Activated B cell treated with CpG ODN at 0.5 μM for 24 hours (primary cell): ENCODE data around the gene PDLIM3. TPM values are rescaled to one million over a fixed set of nuclear protein-coding genes. Genes with fewer than 3 reads are reported as not detected.

Source experiments
- ATAC-seq: fragments of 200-7000 bp; cut with Tn5 transposase; one replicate; pipeline ENCODE4 v1.10.0; 2021; ENCODE audit warnings: low read depth, mild to moderate bottlenecking, moderate library complexity
- CTCF ChIA-PET: fragments of 350-600 bp; sonication (Branson Sonifier 250); formaldehyde crosslinking; loops from one replicate; lab custom pipeline; 2021; ENCODE audit warnings: antibody characterized with exemption; lab: Charles Lee
- POLR2A ChIA-PET: fragments of 350-600 bp; sonication (Branson Sonifier 250); formaldehyde crosslinking; loops from one replicate; lab custom pipeline; 2021; ENCODE audit warnings: antibody characterized with exemption; lab: Charles Lee
- DNase-seq: peaks from one replicate; pipeline ENCODE4 v3.0.0; 2022
- H3K27ac Mint-ChIP-seq: one replicate; pipeline ENCODE4 v1.8.0; 2020; ENCODE audit warnings: mixed read lengths
- H3K27me3 Mint-ChIP-seq: one replicate; pipeline ENCODE4 v1.8.0; 2021; ENCODE audit warnings: mixed read lengths
- H3K36me3 Mint-ChIP-seq: one replicate; pipeline ENCODE4 v1.8.0; 2021; ENCODE audit warnings: low read depth, mixed read lengths
- H3K4me1 Mint-ChIP-seq: one replicate; pipeline ENCODE4 v1.8.0; 2021; ENCODE audit warnings: mixed read lengths
- H3K4me3 Mint-ChIP-seq: one replicate; pipeline ENCODE4 v1.8.0; 2020; ENCODE audit warnings: mild to moderate bottlenecking, mixed read lengths
- H3K9me3 Mint-ChIP-seq: one replicate; pipeline ENCODE4 v1.8.0; 2020; ENCODE audit warnings: mixed read lengths
- CTCF ChIP-seq: fragments of 200-600 bp; IDR thresholded peaks from one replicate; pipeline ENCODE4 v1.8.0; 2022; ENCODE audit warnings: antibody characterized with exemption, mild to moderate bottlenecking
- intact Hi-C: fragments of 100-400 bp; cut with micrococcal nuclease; formaldehyde crosslinking; loops from one replicate; pipeline ENCODE4 v1.15.1; 2024
- total RNA-seq: library from RNA; stranded (reverse); gene quantifications from 2 replicates; pipeline ENCODE4 v1.2.3, GENCODE V29; 2022

Gene PDLIM3
- total RNA-seq, 1 donor from 2014 or later: 0.20 TPM

DNA sequence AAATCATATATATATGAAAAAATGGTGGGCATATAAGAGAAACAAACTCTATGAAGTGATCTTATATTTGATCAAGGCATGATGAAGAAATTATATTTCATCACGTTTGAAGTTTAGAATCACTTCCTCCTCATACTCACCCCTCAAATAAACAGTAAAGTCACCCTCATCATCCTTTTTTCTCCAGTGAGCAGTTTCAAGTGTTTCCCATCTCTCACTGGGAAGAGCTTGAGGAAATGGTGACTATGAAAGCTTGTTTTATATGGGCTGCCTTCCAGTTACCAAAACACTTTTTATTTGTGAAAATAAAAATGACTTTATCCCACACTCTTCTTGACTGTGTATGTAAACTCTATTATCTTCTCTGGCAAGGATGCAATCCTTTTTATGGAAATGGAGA, 16.8 kb downstream of the PDLIM3 start:
- CTCF ChIA-PET: no interaction called here
- Mint-ChIP-seq H3K4me3 (no peak overlapping the region), H3K27me3 (peaks cover 23% of the 10 kb centered on the region), H3K9me3 (no peaks in the 10 kb centered on the region), H3K36me3 (no peaks in the 10 kb centered on the region), H3K4me1 (peaks cover 2% of the 10 kb centered on the region), H3K27ac (no peak overlapping the region)
- no peak for TF ChIP-seq CTCF
- POLR2A ChIA-PET: no interaction called here
- intact Hi-C loops: no loop called here
- DNase-seq (no peak), ATAC-seq (no peak)

DNA sequence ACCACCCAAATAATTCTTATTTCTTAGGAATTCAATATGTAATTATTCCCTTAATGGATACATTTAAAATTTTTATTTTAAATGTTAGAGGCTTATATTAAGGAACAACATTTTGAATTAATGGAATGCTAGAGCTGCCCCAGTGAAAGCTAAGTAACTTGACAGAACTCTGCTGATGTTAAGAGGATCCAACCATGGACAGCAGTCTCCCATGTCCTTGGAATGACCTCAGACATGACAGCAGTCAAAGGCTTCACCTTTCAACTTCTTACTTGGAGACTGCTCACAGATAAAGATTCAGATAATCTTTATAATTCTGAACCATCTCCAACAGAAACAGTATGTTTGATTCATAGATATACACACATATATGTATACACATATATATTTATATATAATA, 17.2 kb downstream of the PDLIM3 start:
- no peak overlapping the region for H3K27ac Mint-ChIP-seq
- no peaks in the 10 kb centered on the region for H3K9me3 Mint-ChIP-seq
- ATAC-seq: no peak
- intact Hi-C loops: no loop called here
- H3K4me1 Mint-ChIP-seq: peaks cover 3% of the 10 kb centered on the region
- no peaks in the 10 kb centered on the region for H3K36me3 Mint-ChIP-seq
- no peak overlapping the region for H3K4me3 Mint-ChIP-seq
- peaks cover 25% of the 10 kb centered on the region for H3K27me3 Mint-ChIP-seq
- POLR2A ChIA-PET: no interaction called here
- no peak for DNase-seq
- CTCF ChIA-PET: no interaction called here
- TF ChIP-seq CTCF: no peak

DNA sequence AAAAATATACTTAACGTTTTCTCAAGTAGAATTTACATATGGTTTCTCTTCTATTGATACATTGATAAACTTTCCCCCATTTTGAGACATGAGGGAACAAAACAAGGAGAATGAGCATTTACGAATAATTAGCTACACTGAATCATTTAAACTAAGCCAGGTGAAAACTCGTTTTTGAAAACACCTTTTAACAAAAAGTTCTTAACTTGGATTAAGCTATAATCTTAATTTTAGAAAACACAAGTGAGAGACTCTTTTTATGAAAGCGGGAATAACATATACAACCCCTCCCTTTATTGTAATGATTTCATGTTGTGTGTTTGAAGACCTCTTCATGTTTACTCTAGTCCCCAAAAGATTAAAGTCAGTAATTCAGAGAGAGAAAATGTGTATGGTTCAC, 20.1 kb downstream of the PDLIM3 start:
- no peak for TF ChIP-seq CTCF
- no peaks in the 10 kb centered on the region for H3K9me3 Mint-ChIP-seq
- ATAC-seq: no peak
- POLR2A ChIA-PET: no interaction called here
- H3K4me3 Mint-ChIP-seq: no peak overlapping the region
- H3K36me3 Mint-ChIP-seq: no peaks in the 10 kb centered on the region
- CTCF ChIA-PET: no interaction called here
- H3K27ac Mint-ChIP-seq: no peak overlapping the region
- H3K27me3 Mint-ChIP-seq: peaks cover 36% of the 10 kb centered on the region
- peaks cover 3% of the 10 kb centered on the region for H3K4me1 Mint-ChIP-seq
- intact Hi-C loops: no loop called here
- no peak for DNase-seq

DNA sequence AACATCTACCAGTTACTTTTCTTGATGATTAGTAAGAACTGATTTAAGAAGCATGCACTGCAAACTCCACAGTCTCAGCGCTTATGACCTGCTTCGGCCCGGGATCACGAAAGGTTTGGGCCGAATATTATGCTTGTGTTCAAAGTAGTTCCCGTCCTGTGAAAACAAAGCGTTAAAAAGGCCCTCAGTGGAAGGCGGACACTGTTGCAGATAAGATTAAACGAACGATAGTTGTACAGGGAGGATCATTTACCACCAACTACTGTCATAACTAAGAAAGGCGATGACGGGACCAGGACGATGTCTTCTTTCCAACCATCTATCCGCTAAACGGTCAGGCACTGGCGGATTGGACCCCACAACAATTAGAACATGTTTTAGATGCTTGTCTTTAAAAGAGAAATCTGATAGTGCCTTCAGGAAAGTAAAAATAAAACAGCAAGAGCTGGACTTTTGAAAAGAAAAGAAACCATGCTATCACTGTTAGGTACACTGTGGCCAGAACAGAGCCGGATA, 21.1 kb downstream of the PDLIM3 start:
- Mint-ChIP-seq H3K36me3 (no peaks in the 10 kb centered on the region), H3K27me3 (peaks cover 36% of the 10 kb centered on the region), H3K4me3 (no peak overlapping the region), H3K9me3 (no peaks in the 10 kb centered on the region), H3K4me1 (peaks cover 3% of the 10 kb centered on the region), H3K27ac (no peak overlapping the region)
- TF ChIP-seq CTCF: no peak
- no peak for DNase-seq
- CTCF ChIA-PET: no interaction called here
- no peak for ATAC-seq
- POLR2A ChIA-PET: interaction anchor here (0.5 kb wide), 1 partner anchor 39 kb away, joined by 4 read pairs; no protein-coding TSS in a partner anchor
- intact Hi-C loops: no loop called here

DNA sequence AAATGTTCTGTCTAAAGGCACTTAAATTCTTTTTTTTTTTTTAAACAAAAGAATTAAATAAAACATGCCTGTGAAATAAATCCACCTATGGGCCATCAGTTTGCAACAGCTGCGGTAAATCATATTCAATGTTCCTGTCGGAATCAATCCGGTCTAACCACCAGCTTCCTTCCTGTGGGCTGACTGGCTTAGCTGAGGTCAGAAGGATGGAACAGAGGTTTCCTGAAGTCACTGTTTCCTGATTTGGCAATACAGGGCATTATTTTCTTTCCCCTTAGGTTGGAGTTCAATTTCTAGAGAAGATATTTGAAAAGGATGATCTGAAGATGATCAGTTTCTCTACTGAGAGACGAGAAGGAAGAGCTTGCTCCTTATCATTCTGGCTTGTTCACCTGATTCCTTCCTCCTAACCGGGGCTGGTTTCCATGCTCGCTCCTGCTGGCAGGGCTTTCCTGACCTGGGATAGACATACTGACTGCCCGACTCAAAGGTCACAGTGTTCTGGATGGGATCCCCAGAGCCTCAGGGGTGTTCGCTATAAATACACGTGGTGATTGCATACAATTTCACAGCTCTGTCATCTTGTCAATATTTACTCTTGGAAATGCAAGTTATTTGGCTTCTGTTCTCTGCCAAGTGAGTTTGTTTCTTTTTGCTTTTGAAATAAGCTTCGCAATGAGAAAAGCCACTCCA, 21.7 kb downstream of the PDLIM3 start:
- intact Hi-C loops: no loop called here
- peaks cover 33% of the 10 kb centered on the region for H3K27me3 Mint-ChIP-seq
- no peak overlapping the region for H3K4me3 Mint-ChIP-seq
- no peak for ATAC-seq
- H3K36me3 Mint-ChIP-seq: no peaks in the 10 kb centered on the region
- no peak for TF ChIP-seq CTCF
- POLR2A ChIA-PET: no interaction called here
- H3K27ac Mint-ChIP-seq: no peak overlapping the region
- H3K4me1 Mint-ChIP-seq: peaks cover 3% of the 10 kb centered on the region
- no peaks in the 10 kb centered on the region for H3K9me3 Mint-ChIP-seq
- CTCF ChIA-PET: no interaction called here
- no peak for DNase-seq
